Fibroblast of pulmonary artery (primary cell): ENCODE measurements around the gene SORL1.

ENCODE experiments used
- DNase-seq: peaks from one replicate; pipeline ENCODE4 v3.0.0-alpha.2; 2010; ENCODE audit warnings: low read depth
- H3K4me3 ChIP-seq: replicated peaks from 2 replicates; pipeline ENCODE4 v1.5.1; 2011; ENCODE audit warnings: low read depth, mild to moderate bottlenecking, control low read depth, low read length, moderate library complexity
- TF ChIP-seq, protein P1 (sequence below): IDR thresholded peaks from 2 replicates; pipeline ENCODE4 v1.5.1; 2011; ENCODE audit warnings: mild to moderate bottlenecking, control low read depth, low read length, inconsistent platforms; ENCODE audit errors: missing control alignments

SORL1 gene

DNA sequence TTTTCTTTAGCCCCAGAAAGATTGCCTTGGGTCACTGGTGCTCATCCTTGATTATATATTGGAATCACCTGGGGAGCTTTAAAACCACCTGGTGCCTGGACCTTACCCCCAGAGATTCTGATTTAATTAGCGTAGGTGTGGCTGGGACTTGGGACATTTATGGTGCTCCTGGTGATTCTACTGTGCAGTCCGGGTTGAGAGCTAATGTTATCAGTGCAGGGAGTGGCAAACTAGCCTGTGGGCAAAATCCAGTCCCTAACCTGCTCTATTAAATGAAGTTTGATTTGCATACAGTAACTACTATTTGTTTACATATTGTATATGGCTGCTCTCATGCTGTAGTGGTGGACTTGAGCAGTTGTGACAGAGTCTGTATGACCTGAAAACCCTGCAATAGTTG lies 134.6 kb downstream of the SORL1 start:
- TF ChIP-seq, protein P1, sequence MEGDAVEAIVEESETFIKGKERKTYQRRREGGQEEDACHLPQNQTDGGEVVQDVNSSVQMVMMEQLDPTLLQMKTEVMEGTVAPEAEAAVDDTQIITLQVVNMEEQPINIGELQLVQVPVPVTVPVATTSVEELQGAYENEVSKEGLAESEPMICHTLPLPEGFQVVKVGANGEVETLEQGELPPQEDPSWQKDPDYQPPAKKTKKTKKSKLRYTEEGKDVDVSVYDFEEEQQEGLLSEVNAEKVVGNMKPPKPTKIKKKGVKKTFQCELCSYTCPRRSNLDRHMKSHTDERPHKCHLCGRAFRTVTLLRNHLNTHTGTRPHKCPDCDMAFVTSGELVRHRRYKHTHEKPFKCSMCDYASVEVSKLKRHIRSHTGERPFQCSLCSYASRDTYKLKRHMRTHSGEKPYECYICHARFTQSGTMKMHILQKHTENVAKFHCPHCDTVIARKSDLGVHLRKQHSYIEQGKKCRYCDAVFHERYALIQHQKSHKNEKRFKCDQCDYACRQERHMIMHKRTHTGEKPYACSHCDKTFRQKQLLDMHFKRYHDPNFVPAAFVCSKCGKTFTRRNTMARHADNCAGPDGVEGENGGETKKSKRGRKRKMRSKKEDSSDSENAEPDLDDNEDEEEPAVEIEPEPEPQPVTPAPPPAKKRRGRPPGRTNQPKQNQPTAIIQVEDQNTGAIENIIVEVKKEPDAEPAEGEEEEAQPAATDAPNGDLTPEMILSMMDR: no peak
- H3K4me3 ChIP-seq: no peak overlapping the region
- DNase-seq: no peak

DNA sequence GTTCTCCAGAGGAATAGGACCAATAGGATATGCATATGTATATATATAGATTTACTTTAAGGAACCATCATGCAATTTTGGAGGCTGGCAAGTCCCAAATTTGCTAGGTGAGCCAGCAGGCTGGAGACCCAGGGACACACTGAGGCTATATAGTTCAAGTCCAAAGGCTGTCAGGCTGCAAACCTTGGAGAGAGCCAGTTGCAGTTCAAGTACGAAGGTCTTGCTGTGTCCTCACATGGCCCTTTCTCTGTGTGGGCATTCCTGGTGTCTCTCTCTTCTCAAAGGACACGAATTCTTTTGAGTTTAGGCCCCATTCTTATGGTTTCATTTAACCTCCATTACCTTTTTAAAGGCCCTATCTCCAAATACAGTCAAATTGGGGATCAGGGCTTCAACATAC lies 135.1 kb downstream of the SORL1 start:
- no peak overlapping the region for H3K4me3 ChIP-seq
- TF ChIP-seq, protein P1: no peak
- DNase-seq: no peak

DNA sequence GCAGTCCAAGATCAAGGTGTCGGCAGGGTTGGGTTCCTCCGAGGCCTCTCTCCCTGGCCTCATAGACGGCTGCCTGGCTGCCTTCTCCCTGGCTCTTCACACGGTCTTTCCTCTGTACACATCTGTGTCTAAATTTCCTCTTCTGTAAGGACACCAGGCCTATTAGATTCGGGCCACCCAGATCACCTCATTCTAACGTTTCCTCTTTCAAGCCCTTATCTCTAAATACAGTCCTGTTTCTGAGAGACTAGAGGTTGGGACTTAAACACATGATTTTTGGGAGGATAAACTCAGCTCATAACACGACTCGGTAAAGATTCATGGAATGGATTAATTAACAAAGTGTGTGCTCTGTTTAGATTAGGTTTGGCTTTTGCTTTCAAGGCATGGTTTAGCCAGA lies 136.6 kb downstream of the SORL1 start:
- DNase-seq: no peak
- no peak overlapping the region for H3K4me3 ChIP-seq
- TF ChIP-seq, protein P1: no peak

DNA sequence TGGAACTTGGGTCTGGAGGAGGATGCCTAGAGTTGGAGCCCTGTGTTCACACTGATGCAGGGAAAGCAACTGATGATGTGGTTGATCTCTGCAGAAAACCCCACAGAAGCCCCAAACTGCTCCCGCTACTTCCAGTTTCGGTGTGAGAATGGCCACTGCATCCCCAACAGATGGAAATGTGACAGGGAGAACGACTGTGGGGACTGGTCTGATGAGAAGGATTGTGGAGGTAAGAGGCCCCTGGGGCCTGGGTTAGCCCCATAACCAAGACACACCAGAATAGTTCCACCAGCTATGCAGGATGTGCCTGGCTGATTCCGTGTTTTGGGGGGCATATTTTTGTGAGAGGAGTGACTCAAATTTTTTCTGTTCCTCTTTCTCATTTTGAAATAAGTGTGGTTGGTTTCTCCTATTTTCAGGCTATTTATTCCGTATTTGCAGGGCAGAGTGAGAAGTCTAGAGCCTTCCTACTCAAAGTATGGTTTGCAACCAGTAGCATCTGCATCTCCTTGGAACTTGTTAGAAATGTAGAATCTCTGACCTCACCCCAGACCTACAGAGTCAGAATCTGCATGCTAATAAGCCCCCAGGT lies 137.9 kb downstream of the SORL1 start:
- TF ChIP-seq, protein P1: no peak
- H3K4me3 ChIP-seq: no peak overlapping the region
- DNase-seq: no peak

DNA sequence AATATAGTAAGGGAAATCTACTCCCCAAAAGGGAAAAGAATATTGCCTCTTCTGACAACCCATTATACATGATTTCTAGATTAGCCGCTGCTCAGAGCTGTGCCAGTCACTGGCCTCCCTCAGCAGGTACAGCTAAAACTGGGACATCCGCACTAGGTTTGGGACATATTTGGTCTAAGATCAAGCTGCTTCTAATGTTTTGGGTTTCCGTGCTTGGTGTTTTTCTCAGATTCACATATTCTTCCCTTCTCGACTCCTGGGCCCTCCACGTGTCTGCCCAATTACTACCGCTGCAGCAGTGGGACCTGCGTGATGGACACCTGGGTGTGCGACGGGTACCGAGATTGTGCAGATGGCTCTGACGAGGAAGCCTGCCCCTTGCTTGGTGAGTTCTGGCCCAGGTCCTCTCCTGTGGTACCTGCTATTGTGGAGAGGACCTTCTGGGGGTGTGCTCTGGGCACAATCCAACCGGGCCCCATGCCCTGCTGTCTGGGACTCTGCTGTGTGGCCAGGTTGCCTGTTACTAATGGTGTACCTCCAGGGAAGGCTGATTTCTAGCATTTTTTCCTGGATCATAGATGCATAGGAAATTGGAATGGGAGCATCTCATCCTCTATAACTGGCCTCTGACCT lies 138.8 kb downstream of the SORL1 start:
- TF ChIP-seq, protein P1: no peak
- DNase-seq: no peak
- no peak overlapping the region for H3K4me3 ChIP-seq

DNA sequence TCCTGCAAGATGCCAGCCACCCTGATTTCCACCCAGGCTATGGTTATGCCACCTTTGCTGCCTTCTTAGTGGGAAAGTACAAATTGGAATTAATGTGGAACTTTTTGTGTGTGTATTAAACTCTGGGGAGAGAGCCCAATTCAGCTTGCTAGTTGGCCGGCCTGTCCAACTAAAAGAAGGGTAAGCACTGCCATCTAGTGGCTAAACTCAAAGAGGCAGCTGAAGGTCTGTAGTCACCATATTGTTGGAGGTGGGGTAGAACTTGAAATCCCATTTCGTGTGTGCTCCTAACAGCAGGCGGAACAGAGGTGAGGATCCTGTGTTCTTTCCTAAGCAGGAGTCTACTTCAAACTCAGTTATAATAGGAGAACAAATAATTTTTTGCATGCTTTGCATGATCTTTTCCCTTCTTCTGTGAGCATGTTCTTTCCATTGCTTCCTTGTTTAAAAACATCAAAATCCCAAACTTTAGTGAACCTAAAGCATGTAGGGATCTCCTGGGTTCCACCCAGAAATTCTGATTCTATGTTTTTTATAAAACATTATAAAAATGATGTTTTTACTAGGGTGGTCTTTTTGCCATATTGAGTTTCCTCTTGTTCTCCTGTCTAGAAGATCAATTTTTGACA lies 139.4 kb downstream of the SORL1 start:
- TF ChIP-seq, protein P1: peak; percentile 89
- H3K4me3 ChIP-seq: no peak overlapping the region
- DNase-seq: peak; percentile 86

DNA sequence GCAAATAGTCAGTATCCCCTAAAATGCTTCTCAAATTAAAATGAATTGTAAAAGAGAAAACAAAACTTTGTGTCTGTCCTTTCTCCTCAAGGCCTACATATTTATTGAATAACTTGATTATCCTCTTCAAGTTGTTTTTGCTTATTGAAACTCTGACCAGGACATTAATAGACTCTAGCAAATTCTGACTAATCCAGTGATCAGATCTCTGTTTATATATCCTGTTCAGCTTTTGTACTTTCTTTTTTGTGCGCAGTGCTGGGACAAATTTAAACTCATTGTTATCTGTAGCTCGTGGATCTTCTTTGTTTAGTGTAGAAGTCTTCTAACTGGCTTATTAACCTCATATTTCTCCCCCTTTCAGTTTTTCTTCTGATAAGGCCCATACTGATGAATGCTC lies 140.6 kb downstream of the SORL1 start:
- TF ChIP-seq, protein P1: no peak
- no peak for DNase-seq
- H3K4me3 ChIP-seq: no peak overlapping the region
